ENCODE data around the gene RAB1B. TPM values are rescaled to one million over a fixed set of nuclear protein-coding genes. Genes with fewer than 3 reads are reported as not detected.

The RAB1B gene
- total RNA-seq, result 100 to 1,000 TPM; 120 to 146 (median 129) TPM
- 100 to 1,000 TPM; 121 to 163 (median 130) TPM for polyA plus RNA-seq
- long read RNA-seq, donor 1, transcript RAB1B-201 (6 exons, 2,007 nt), result major isoform, 28 of 51 reads
- long read RNA-seq, donor 1, partial matches to known transcripts, result 22 of 51 reads
- long read RNA-seq, donor 1, other reads (novel, unspliced or antisense), result 1 of 51 reads
- long read RNA-seq, donor 2, transcript RAB1B-201 (6 exons, 2,007 nt), result major isoform, 50 of 60 reads
- long read RNA-seq, donor 2, partial matches to known transcripts, result 8 of 60 reads
- long read RNA-seq, donor 2, other reads (novel, unspliced or antisense), result 2 of 60 reads

- H3K4me3 ChIP-seq, result peak within 1 kb of the TSS; percentile 98
- intact Hi-C loops (cut with DNase I), result no loop called here
- H3K36me3 ChIP-seq (ENCODE audit: insufficient read depth in 1 of 2, low read depth in 1 of 2), result peaks cover 0 to 50% of the 10 kb centered on the region in 2 donors
- no peaks in the 10 kb centered on the region for H3K9me3 ChIP-seq
- peak; percentile 100 for DNase-seq
- peaks cover 20% of the 10 kb centered on the region for H3K4me1 ChIP-seq
- ATAC-seq, result peak; percentile 88 to 90 (median 88)
- no peak for TF ChIP-seq CTCF (IDR thresholded peaks at IDR 0.05)
- H3K27ac ChIP-seq, result peak within 1 kb of the TSS; percentile 97
- WGBS, 3 donors, result 0% methylated on average over 43 to 64 of the region's 64 CpGs
- H3K27me3 ChIP-seq (ENCODE audit: insufficient read depth in 3 of 3, low read length in 2 of 3), result no peaks in the 10 kb centered on the region
Observed at GRCh38 chr11:66268244-66268951, at the start of gene RAB1B. Gene RAB1B (plus strand): TSS chr11:66268639. CDS start chr11:66268680, 41 bp downstream.

GRCh38 chr11:66218846-66219620 lies 49.4 kb upstream of the RAB1B start:
- no peak overlapping the region for H3K27ac ChIP-seq
- no peak for TF ChIP-seq CTCF (IDR thresholded peaks at IDR 0.05)
- H3K4me1 ChIP-seq, result no peaks in the 10 kb centered on the region
- H3K27me3 ChIP-seq (ENCODE audit: insufficient read depth in 3 of 3, low read length in 2 of 3), result no peaks in the 10 kb centered on the region
- H3K4me3 ChIP-seq, result no peak overlapping the region
- H3K9me3 ChIP-seq, result no peaks in the 10 kb centered on the region
- WGBS, 3 donors, result 94 to 96% (median 95%) methylated on average over 18 of the region's 18 CpGs
- DNase-seq (no peak), ATAC-seq (no peak)
- intact Hi-C loops (cut with DNase I), result no loop called here
- H3K36me3 ChIP-seq (ENCODE audit: insufficient read depth in 1 of 2, low read depth in 1 of 2), result peaks cover 0 to 57% of the 10 kb centered on the region in 2 donors

GRCh38 chr11:66219846-66220565 lies 48.4 kb upstream of the RAB1B start:
- Histone ChIP-seq H3K36me3 (ENCODE audit: insufficient read depth in 1 of 2, low read depth in 1 of 2) (peaks cover 0 to 57% of the 10 kb centered on the region in 2 donors), H3K4me1 (no peaks in the 10 kb centered on the region), H3K27ac (no peak overlapping the region), H3K9me3 (no peaks in the 10 kb centered on the region), H3K27me3 (ENCODE audit: insufficient read depth in 3 of 3, low read length in 2 of 3) (no peaks in the 10 kb centered on the region), H3K4me3 (no peak overlapping the region)
- intact Hi-C loops (cut with DNase I), result no loop called here
- TF ChIP-seq CTCF (IDR thresholded peaks at IDR 0.05), result no peak
- DNase-seq, result no peak
- ATAC-seq, result no peak
- WGBS, 3 donors, result 79 to 85% (median 79%) methylated on average over 19 of the region's 19 CpGs

- Histone ChIP-seq H3K9me3 (no peaks in the 10 kb centered on the region), H3K27ac (no peak overlapping the region), H3K27me3 (ENCODE audit: insufficient read depth in 3 of 3, low read length in 2 of 3) (no peaks in the 10 kb centered on the region), H3K36me3 (ENCODE audit: insufficient read depth in 1 of 2, low read depth in 1 of 2) (peaks cover 0 to 58% of the 10 kb centered on the region in 2 donors), H3K4me1 (no peaks in the 10 kb centered on the region), H3K4me3 (no peak overlapping the region)
- TF ChIP-seq CTCF (IDR thresholded peaks at IDR 0.05), result no peak
- DNase-seq, result no peak
- intact Hi-C loops (cut with DNase I), result no loop called here
- no peak for ATAC-seq
- WGBS, 3 donors, result 94 to 100% (median 95%) methylated on average over 6 of the region's 6 CpGs
Observed at GRCh38 chr11:66220566-66220935, 47.9 kb upstream of the RAB1B start.
